Measurements from ENCODE around the gene PWP2.

The PWP2 gene

DNA sequence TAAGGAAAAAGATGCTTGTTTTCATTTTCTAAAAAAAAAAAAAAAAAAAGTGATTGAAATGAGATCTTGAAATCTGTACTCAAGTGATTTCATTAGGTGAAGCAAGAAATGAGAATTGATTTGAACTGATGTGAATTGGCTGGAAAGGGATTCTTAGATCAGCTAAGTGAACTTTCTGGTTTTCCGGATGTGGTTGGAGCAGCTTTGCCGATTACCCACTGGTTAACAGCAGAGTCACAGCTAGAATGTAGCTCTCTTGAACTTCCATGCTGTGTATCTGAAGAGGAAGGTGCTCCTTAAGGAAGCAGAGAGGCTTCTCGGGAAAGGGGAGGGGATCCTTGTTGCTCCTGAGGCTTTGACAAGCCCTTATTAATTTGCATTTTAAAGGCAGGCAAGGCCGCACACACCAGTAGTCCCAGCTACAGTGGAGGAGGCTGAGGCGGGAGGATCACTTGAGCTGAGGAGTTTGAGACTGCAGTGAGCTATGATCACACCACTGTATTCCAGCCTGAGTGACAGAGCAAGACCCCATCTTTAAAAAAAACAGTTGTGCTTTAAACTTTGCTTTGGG lies 28.7 kb upstream of the PWP2 start:
- H3K79me2 ChIP-seq (ENCODE audit: low read length) = no peaks in the 10 kb centered on the region
- no peak overlapping the region for H3K4me3 ChIP-seq (ENCODE audit: low read length)
- no peak overlapping the region for H3K4me2 ChIP-seq (ENCODE audit: low read length)
- H3K27ac ChIP-seq (ENCODE audit: low read length) = no peak overlapping the region
- no peak overlapping the region for H2AFZ ChIP-seq (ENCODE audit: low read depth, low read length)
- no peaks in the 10 kb centered on the region for H4K20me1 ChIP-seq (ENCODE audit: insufficient read depth, low read length)
- TF ChIP-seq EZH2phosphoT487 (IDR thresholded peaks at IDR 0.05; ENCODE audit: low read depth) = no peak
- TF ChIP-seq, protein P1, sequence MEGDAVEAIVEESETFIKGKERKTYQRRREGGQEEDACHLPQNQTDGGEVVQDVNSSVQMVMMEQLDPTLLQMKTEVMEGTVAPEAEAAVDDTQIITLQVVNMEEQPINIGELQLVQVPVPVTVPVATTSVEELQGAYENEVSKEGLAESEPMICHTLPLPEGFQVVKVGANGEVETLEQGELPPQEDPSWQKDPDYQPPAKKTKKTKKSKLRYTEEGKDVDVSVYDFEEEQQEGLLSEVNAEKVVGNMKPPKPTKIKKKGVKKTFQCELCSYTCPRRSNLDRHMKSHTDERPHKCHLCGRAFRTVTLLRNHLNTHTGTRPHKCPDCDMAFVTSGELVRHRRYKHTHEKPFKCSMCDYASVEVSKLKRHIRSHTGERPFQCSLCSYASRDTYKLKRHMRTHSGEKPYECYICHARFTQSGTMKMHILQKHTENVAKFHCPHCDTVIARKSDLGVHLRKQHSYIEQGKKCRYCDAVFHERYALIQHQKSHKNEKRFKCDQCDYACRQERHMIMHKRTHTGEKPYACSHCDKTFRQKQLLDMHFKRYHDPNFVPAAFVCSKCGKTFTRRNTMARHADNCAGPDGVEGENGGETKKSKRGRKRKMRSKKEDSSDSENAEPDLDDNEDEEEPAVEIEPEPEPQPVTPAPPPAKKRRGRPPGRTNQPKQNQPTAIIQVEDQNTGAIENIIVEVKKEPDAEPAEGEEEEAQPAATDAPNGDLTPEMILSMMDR (IDR thresholded peaks at IDR 0.05; ENCODE audit: low read depth, low read length) = no peak
- H3K9me3 ChIP-seq (ENCODE audit: insufficient read depth, low read length) = no peaks in the 10 kb centered on the region
- H3K36me3 ChIP-seq (replicated peaks; ENCODE audit: low read depth, low read length) = peaks cover 26% of the 10 kb centered on the region
- no peaks in the 10 kb centered on the region for H3K4me1 ChIP-seq (ENCODE audit: low read length)
- H3K27me3 ChIP-seq (ENCODE audit: low read depth, low read length) = no peaks in the 10 kb centered on the region
- no peak overlapping the region for H3K9ac ChIP-seq (ENCODE audit: low read length)

DNA sequence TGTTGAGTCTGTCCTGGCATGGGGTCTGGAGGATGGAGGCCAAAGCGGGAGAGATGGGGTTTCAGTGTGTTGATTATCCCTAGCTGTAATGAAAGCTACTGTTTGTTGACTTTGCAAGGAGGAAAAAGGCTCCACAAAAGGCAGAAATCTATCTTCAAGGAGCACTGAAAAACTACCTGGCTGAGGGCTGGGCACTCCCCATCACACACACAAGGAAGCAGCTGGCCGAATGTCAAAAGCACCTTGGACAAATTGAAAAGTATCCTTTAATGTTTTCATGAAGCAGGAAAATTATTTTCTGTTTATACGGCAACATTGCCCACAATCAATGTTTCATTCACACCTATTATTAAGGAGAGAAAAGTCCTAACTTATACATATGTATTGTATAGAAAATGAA lies 27.8 kb upstream of the PWP2 start:
- H3K27ac ChIP-seq (ENCODE audit: low read length) = no peak overlapping the region
- H4K20me1 ChIP-seq (ENCODE audit: insufficient read depth, low read length) = no peaks in the 10 kb centered on the region
- no peaks in the 10 kb centered on the region for H3K27me3 ChIP-seq (ENCODE audit: low read depth, low read length)
- no peaks in the 10 kb centered on the region for H3K4me1 ChIP-seq (ENCODE audit: low read length)
- no peak overlapping the region for H3K9ac ChIP-seq (ENCODE audit: low read length)
- TF ChIP-seq, protein P1 (IDR thresholded peaks at IDR 0.05; ENCODE audit: low read depth, low read length) = no peak
- H2AFZ ChIP-seq (ENCODE audit: low read depth, low read length) = no peak overlapping the region
- H3K4me3 ChIP-seq (ENCODE audit: low read length) = no peak overlapping the region
- H3K36me3 ChIP-seq (replicated peaks; ENCODE audit: low read depth, low read length) = peaks cover 27% of the 10 kb centered on the region
- no peaks in the 10 kb centered on the region for H3K9me3 ChIP-seq (ENCODE audit: insufficient read depth, low read length)
- H3K79me2 ChIP-seq (ENCODE audit: low read length) = no peaks in the 10 kb centered on the region
- H3K4me2 ChIP-seq (ENCODE audit: low read length) = no peak overlapping the region

DNA sequence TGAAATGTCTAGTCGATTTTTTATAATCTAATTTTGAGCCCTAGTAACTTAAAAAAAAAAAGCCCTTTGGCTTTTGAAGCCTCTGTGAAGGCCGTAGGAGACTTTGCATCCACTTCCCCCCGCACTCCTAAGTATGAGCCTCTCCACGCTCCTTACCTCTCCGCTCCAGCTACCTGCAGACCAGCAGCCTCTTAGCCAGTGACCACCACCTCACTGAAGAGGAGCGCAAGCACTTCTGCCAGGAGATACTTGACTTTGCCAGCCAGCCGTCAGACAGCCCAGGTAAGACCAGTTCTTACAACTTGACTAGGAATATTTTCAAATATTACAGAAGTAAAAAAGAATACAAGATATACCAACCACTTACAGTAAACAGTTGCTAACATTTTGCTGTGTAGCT lies 27.4 kb upstream of the PWP2 start:
- Histone ChIP-seq H3K4me1 (ENCODE audit: low read length) (no peaks in the 10 kb centered on the region), H3K27me3 (ENCODE audit: low read depth, low read length) (no peaks in the 10 kb centered on the region), H3K4me2 (ENCODE audit: low read length) (no peak overlapping the region), H3K4me3 (ENCODE audit: low read length) (no peak overlapping the region), H3K9ac (ENCODE audit: low read length) (no peak overlapping the region), H3K79me2 (ENCODE audit: low read length) (no peaks in the 10 kb centered on the region), H3K9me3 (ENCODE audit: insufficient read depth, low read length) (no peaks in the 10 kb centered on the region), H3K36me3 (replicated peaks; ENCODE audit: low read depth, low read length) (peaks cover 23% of the 10 kb centered on the region), H4K20me1 (ENCODE audit: insufficient read depth, low read length) (no peaks in the 10 kb centered on the region), H2AFZ (ENCODE audit: low read depth, low read length) (no peak overlapping the region), H3K27ac (ENCODE audit: low read length) (no peak overlapping the region)
- TF ChIP-seq, protein P1 (IDR thresholded peaks at IDR 0.05; ENCODE audit: low read depth, low read length) = no peak
- TF ChIP-seq EZH2phosphoT487 (IDR thresholded peaks at IDR 0.05; ENCODE audit: low read depth) = no peak

DNA sequence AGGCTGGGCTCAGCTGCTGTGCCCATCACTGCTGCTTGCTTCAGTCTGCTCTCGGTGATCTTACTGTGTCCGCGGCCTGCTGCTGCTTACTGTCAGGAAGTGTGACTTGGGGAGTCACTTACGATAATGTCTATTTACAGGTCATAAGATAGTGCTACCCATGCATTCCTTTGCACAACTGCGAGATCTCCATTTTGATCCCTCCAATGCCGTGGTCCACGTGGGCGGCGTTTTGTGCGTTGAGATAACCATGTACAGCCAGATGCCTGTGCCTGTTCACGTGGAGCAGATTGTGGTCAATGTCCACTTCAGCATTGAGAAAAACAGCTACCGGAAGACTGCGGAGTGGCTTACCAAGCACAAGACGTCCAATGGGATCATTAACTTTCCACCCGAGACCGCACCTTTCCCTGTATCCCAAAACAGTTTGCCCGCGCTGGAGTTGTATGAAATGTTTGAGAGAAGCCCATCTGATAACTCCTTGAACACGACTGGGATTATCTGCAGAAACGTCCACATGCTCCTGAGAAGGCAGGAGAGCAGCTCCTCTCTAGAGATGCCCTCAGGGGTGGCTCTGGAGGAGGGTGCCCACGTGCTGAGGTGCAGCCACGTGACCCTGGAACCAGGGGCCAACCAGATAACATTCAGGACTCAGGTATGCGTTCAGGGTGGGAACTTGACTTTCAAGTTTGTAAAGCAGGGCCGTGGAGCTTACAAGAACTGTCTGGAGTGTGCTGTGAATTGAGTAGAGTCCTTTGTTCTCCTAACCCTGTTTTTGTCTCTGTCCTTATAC lies 24.4 kb upstream of the PWP2 start:
- Histone ChIP-seq H3K36me3 (replicated peaks; ENCODE audit: low read depth, low read length) (peaks cover 21% of the 10 kb centered on the region), H4K20me1 (ENCODE audit: insufficient read depth, low read length) (no peaks in the 10 kb centered on the region), H3K9me3 (ENCODE audit: insufficient read depth, low read length) (no peaks in the 10 kb centered on the region)

More for the DNA sequence above, 24.4 kb upstream of the PWP2 start:
- H3K27me3 ChIP-seq (ENCODE audit: low read depth, low read length) = no peaks in the 10 kb centered on the region
- TF ChIP-seq, protein P1 (IDR thresholded peaks at IDR 0.05; ENCODE audit: low read depth, low read length) = no peak
- no peak for TF ChIP-seq EZH2phosphoT487 (IDR thresholded peaks at IDR 0.05; ENCODE audit: low read depth)
- no peaks in the 10 kb centered on the region for H3K4me1 ChIP-seq (ENCODE audit: low read length)
- no peak overlapping the region for H2AFZ ChIP-seq (ENCODE audit: low read depth, low read length)
- no peak overlapping the region for H3K4me3 ChIP-seq (ENCODE audit: low read length)
- no peaks in the 10 kb centered on the region for H3K79me2 ChIP-seq (ENCODE audit: low read length)
- H3K4me2 ChIP-seq (ENCODE audit: low read length) = no peak overlapping the region
- H3K9ac ChIP-seq (ENCODE audit: low read length) = no peak overlapping the region
- no peak overlapping the region for H3K27ac ChIP-seq (ENCODE audit: low read length)
